GM21717 (cell line): ENCODE measurements around the gene COL7A1.
"Not testable (repeated sequence)": the region's sequence is repeated elsewhere in the genome, so short reads cannot be mapped to it uniquely, and the experiment has no call there.

Source experiments
- ATAC-seq: cut with Tn5 transposase; IDR thresholded peaks from one replicate; pipeline ENCODE4 v1.9.1; 2021; ENCODE audit warnings: mild to moderate bottlenecking, moderate library complexity; ENCODE audit not compliant: unreplicated experiment

The COL7A1 gene

GRCh38 chr3:48546203-48546829 lies 48.8 kb downstream of the COL7A1 start:
- no peak for ATAC-seq

GRCh38 chr3:48544141-48544540 lies 51.0 kb downstream of the COL7A1 start:
- no peak for ATAC-seq

GRCh38 chr3:48543271-48543866 lies 51.8 kb downstream of the COL7A1 start:
- ATAC-seq: no peak

GRCh38 chr3:48538451-48538850 lies 56.7 kb downstream of the COL7A1 start:
- no peak for ATAC-seq

- no peak for ATAC-seq
These were observed 58.3 kb downstream of the COL7A1 start for GRCh38 chr3:48536785-48537184.

- ATAC-seq: no peak
These were observed 59.0 kb downstream of the COL7A1 start for GRCh38 chr3:48536116-48536515.

GRCh38 chr3:48535578-48535977 lies 59.6 kb downstream of the COL7A1 start:
- ATAC-seq: no peak

GRCh38 chr3:48532977-48533337 lies 62.2 kb downstream of the COL7A1 start:
- no peak for ATAC-seq

GRCh38 chr3:48532271-48532976 lies 62.7 kb downstream of the COL7A1 start:
- no peak for ATAC-seq

- not testable (repeated sequence) for ATAC-seq
These were observed 64.4 kb downstream of the COL7A1 start for GRCh38 chr3:48530701-48531100.

GRCh38 chr3:48528754-48529153 lies 66.4 kb downstream of the COL7A1 start:
- ATAC-seq: no peak

GRCh38 chr3:48528048-48528447 lies 67.1 kb downstream of the COL7A1 start:
- no peak for ATAC-seq

GRCh38 chr3:48524970-48525369 lies 70.2 kb downstream of the COL7A1 start:
- ATAC-seq: no peak

GRCh38 chr3:48521635-48522034 lies 73.5 kb downstream of the COL7A1 start:
- no peak for ATAC-seq

GRCh38 chr3:48519277-48519643 lies 75.9 kb downstream of the COL7A1 start:
- no peak for ATAC-seq

GRCh38 chr3:48518638-48519276 lies 76.4 kb downstream of the COL7A1 start:
- no peak for ATAC-seq

GRCh38 chr3:48518069-48518468 lies 77.1 kb downstream of the COL7A1 start:
- ATAC-seq: no peak

- no peak for ATAC-seq
These were observed 78.6 kb downstream of the COL7A1 start for GRCh38 chr3:48516571-48516970.

- ATAC-seq: no peak
These were observed 80.5 kb downstream of the COL7A1 start for GRCh38 chr3:48514431-48515227.
